Ecto neural progenitor cell (in vitro differentiated cells): ENCODE measurements around the gene MEA1.
"Not testable (repeated sequence)": the region's sequence is repeated elsewhere in the genome, so short reads cannot be mapped to it uniquely, and the experiment has no call there.

Source experiments
- DNase-seq: peaks from one replicate; pipeline ENCODE4 v3.0.0-alpha.2; 2018; ENCODE audit warnings: low spot score

Gene MEA1

DNA sequence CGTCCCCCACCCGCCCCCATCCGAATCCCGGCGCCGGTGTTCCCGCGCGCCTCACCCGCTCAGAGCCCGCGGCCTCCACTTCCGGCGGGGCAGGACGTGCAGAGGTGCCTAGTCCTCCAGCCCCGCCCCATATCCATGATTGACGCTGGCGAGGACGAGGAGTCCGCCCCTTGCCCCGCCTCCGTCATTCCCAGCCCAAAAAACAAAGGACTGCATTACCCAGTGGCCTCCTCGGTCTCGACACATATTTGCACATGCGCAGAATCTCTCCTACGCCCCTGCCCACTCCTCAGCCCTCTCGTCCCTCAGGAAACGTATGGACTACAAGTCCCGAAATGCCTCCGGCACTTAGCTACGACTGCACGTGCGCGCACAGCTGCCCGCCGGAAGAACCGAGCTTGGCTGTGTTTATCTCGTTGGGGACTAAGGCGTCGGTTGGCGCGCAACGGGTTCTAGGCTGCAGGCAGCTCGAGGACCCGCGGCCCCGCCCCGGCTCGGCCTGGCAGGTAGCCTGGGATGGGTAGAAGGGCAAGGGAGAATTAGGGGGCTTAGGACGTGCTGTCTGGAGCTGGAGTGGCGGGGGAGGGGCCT, at the start of gene MEA1, which contains the start of gene KLHDC3:
Gene MEA1, minus strand, starts transcription at position 104 of the 591 bp plus-strand sequence. CDS start 133 bp downstream, outside the sequence.
Gene KLHDC3, plus strand, starts transcription at position 407 of the 591 bp plus-strand sequence. CDS start 2,944 bp downstream, outside the sequence.
- DNase-seq = peak; percentile 99

DNA sequence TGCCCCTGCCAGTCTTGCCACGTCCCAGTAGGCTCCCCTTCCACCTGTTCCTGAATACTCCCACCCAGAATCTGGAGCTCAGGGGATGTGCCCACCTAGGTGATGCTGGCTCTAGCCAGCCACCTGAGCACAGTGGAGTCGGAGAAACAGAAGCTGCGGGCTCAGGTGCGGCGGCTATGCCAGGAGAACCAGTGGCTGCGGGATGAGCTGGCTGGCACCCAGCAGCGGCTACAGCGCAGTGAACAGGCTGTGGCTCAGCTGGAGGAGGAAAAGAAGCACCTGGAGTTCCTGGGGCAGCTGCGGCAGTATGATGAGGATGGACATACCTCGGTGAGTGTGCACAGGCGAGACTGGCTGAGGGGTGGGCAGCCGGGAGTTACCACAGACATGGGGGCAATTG, 49.1 kb upstream of the MEA1 start:
- DNase-seq = no peak

DNA sequence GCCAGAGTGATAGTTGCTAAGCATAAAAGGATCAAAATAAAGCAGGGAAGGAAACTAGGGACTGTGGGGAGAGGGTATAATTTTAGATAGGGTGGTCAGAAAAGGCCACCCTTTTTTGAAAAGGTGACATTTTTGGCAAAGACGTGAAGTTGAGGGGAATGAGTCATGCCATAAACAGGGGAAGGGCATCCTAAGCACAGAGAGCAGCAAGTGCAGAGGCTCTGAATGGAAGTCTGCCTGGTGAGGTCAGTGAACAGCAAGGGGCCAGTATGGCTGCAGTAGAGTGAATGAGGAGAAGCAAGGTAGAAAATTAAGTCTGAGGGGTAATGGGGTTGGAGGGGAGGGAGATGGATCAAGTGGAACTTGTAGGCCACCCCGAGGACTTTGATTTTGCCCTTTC, 48.1 kb upstream of the MEA1 start:
- DNase-seq = no peak

DNA sequence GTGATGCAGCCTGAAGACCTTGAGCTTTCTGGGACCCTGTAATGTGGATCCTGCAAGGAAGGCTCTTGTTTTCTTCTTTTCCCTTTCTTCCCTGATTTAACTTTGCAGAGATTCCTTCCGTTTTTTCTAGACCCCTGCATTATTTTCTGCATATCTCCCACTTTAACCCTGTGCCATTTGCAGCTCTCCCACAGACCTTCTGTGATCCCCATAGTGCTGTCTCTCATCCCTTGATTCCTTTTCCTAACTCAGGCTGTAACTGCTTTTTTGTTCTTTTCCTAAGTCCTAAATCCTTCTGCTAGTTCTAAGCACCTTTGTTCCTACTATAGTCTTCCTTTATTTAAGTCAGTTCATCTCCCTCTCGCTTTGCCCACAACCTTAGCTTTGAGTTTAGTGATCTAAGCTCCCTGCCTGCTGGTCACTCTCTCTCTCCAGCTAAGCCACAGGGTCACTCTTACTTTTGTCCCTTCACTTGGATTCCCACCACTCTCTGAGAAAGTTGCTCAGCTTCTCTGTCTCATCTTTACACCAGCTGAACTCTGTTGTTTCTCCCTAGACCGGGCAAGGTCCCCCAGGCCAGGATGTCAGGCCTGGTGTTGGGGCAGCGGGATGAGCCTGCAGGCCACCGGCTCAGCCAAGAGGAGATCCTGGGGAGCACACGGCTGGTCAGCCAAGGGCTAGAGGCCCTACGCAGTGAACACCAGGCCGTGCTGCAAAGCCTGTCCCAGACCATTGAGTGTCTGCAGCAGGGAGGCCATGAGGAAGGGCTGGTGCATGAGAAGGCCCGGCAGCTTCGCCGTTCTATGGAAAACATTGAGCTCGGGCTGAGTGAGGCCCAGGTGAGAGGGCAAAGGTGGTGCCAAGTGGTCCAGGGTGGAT, 47.2 kb upstream of the MEA1 start:
- no peak for DNase-seq

DNA sequence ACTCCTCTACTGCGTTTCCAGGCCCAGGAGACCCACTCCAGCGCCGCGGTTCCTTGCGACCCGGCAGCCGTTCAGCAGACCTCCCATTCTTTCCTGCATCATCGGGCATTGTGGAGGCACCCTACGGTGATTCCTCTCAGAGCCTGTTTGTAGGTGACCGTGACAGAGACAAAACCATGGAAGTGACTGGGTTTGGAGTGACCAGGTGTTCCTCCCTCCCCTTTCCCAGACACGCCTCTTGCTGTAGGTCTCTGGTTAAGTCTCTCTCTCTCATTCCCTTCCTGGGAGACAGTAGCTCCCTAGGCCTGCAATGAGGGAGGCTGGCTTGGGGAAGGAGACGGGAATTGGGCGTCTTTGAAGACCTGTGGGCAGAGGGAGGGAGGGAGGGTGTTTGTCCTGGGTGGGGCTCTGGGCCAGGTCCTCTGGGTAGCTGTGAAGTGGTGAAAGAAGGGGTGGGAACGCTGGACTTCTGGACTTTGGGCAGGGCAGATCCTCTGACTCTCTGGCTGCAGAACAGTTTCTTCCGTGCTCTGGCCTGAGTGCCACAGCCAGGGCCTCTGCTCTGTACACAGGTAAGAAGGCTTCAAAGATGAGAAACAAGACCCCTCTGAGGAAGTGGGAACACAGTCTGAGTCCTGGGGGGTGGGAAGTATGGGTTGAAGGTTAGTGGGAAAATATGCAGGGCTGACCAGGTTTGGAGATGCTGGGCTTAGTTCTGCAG, 46.4 kb upstream of the MEA1 start:
- DNase-seq = no peak

DNA sequence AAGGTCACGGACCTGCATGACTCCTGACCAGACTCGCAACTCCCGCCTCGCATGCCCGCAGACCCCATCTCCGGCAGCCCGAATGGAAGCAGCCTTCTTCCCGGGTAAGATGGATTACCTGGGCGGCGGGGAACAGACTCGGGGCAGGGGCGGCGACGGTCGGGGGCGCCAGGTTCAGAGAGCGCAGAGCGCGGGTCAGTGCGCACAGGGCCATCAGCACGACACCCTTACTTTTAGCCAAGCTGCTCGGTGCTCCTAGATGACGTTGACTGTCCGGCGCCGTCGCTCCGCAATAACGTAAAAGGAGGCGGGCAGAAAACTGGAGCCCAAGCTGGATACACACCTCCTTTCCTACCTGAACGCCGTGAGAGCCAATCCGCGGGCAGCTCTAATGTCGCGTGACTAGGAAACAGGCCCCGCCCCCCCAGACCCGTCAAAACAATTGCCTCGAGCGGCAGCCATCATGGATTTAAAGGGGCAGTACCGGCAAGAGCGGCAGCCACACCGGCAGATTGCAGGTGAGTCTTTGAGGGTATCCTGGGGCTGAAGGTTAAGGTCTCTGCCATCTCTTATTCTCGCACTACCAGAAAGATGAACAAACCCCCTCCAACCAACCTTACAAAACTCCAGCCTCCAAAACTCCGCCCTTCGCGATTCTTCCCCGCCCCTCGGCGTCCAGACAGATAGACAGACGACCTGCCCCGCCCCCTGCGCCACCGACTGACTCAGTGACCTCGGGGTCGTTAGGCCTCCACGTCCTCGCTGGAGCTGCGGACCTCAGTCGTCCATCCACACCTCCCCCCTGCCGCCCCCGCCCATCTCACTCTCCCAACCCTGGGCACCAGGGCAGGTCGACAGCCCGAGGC, 45.7 kb upstream of the MEA1 start, which contains the start of the genes KLC4 and MRPL2:
Gene KLC4, plus strand, starts transcription at position 464 of the 866 bp plus-strand sequence. CDS start 1,705 bp downstream, outside the sequence.
Gene MRPL2, minus strand, starts transcription at position 267 of the 866 bp plus-strand sequence. Its CDS starts 53 bp downstream, at position 214.
- DNase-seq = peak; percentile 99

DNA sequence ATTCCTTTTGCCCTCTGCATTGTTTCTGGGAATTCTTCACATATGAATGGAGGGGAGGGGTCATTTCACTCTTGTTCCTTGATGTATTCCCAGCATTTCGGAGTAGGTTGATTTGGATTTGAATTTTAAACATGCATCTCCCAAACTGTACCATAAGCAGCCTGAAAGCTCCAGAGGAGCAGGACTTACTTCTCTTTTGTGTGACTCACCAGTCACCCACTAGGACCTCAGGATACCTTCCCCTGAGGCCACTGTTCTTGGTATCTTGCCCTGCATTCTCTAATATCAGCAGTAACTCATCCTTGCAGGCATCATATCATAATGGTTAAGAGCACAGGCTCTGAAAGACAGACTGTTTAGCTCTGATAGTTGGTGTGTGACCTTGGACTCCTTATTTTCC, 44.8 kb upstream of the MEA1 start:
- DNase-seq = no peak

DNA sequence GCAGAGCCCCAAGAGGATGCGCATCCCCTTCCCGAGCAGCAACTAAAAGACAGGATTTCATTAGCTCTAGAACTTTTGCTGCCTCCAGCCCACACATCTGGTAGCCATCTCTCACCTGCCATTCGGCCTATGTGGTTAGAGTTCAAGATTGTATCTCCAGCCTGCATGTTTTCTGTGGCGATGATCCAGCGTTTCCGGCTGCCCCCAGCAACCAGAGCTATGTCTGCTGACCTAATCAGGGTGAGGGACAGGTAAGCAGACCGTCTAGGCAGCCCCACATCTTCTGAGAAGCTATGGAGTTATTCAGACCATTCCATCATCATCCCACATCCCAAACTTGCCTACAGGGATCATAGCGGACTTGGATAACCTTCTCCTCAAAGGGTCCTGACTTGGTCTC, 42.2 kb upstream of the MEA1 start:
- no peak for DNase-seq

DNA sequence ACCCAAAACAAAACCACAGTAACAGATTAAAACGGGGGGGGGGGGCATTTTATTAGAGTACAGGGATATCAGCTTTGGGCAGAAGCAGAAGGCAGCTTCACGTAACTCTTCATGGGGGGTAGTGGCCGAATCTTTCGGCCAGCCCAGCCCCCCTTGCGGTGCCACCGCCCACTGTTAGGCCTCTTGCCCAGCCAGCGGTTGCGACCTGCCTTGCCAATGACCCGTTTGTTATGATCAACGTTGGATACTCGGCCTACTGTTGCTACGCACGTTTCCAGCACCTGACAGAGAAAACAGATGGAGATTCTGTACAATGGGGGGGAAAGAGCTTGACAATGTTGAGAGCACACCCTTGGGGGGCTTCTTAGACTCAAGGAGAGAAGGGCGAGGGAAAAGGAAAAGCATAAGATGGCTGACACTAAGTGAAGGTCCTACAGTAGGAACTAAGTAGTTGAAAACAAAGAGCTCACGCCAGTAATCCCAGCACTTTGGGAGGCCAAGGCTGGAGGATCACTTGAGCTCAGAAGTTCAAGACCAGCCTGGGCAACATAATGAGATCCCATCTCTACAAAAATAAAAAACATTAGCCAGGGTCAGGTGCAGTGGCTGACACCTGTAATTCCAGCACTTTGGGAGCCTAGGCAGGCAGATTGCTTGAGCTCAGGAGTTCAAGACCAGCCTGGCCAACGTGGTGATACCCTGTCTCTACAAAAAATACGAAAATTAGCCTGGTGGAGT, 40.6 kb upstream of the MEA1 start:
- DNase-seq = no peak

DNA sequence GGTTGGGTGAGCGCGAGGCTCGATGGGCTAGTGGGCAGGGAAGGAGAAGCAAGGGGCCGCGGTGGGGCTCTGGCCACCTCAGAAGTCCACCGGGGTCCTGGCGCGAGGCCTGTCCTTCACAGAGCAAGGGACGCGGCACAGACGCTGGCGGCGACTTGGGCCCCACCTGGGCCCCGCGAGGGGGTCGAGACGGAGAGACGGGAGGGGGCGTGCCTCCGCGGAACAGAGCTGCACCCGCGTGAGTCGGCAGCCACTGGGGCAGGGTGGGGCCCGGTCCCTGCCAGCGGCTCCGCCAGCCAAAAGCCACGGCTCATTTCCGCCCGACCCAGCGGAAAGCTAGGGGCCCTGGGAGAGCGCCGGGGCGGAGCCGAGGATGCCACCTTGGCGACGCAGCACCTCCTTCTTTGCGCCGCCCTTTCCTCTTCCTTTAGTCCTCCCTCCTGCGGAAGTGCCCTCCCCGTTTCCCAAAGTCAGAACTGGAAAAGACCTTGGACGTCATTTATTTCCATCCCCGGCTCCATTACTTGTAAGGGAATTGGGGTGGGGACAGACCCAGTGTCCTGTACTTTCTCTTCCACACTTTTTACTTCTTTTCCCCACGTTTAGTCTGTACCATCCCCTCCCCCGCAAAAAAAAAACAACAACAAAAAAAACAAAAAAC, 39.9 kb upstream of the MEA1 start, which contains the start of gene CUL7:
Gene CUL7, minus strand, starts transcription at position 307 of the 661 bp plus-strand sequence. CDS start 1,063 bp downstream, outside the sequence.
- peak; percentile 88 for DNase-seq

DNA sequence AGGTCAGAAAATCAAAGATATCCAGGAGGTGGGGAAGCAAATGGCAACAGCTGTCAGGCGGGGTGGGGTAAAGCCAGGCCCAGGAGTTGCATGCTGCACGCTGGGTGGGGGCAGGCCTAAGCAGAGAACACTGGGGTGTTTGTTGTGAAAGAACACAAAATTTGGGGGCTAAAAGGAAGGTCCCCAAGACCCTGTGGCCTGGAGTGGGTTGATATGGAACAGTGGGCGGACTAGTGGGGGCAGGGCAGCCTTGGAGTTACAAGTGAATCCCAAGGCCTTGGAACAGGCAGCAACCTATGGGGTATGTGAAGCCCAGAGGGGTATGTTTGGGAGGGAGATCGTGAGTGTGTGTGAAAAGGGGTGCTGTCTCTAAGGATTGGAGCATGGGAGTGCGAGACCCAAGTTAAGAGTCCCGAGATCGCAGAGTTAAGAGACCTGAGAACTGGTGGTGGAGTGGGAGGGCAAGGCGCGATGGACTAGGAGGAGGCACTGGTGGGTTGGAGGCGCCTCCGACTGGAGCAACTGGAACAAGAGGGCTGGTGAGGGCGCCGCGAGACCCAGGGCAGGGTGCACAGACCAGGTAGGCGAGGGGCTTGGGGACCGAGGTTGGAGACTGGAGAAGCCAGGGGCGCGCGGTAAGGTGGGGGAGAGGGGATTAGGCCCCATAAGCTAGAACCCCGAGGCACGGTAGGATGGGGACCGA, 39.2 kb upstream of the MEA1 start:
- peak; percentile 64 for DNase-seq

DNA sequence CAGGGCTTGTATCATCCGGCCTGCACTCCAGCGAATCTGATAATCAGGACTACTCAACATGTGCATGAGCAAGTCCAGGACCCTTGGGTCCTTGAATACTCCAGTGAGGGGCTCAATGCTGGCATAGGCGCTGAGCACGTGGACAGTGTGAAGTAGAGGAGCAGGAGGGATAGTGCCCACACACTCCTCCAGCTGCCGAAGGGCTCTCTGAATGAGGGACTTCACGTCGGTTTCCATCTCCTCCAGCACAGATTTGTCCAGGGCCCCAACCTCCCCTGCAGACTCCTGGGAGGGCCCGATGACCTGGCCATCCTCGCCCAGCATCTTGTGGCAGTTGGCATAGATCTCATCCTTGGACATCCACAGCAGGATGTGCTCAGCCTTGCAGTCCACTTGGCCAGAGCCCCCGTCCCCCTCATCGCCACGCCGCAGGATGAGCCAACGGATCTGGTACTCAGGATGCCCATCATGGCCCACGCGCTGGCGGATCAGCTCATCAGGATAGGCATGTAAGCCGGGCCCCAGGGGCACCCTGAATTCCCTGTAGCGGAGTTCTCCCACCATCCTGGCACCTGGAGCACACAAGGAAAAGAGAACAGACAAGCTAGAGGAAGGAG, 38.6 kb upstream of the MEA1 start:
- DNase-seq = no peak

DNA sequence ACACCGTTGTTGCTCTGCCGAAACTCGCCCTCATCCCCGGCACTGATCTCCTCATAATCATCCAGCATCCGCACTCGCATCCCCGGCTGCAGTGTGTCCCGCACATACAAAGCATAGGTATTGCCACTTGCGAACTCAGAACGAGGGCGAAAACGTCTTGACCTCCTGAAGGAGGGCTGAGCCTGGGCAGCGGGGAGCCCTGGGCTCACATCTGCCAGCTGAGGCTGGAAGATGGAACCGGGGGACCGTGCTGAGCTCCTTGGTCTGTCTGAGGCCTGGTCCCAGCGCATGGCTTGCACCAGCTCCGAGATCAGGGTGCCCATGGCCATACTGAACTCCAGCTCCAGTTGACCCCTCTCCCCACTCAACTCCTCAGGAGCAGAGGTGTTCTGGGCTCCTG, 37.2 kb upstream of the MEA1 start:
- DNase-seq = no peak

DNA sequence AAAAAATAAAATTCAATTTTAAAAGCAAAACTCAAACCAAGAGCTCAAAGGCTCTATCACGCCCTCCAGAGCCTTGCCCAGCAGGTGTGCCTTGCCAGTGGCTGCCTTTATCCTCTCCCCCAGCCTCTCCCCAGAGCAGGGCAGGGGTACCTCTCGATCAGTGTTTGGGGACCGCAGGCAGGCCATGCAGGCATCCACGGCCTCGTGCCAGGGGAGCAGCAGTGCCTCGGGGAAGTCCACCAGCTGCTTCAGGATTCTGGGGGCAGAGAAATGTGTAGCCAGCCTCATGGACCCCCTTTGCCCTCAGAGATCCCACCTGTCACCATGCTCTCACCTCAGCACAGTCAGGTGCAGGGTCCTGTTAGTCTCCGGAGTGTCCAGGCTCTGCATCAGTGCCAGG, 34.3 kb upstream of the MEA1 start:
- DNase-seq = no peak

DNA sequence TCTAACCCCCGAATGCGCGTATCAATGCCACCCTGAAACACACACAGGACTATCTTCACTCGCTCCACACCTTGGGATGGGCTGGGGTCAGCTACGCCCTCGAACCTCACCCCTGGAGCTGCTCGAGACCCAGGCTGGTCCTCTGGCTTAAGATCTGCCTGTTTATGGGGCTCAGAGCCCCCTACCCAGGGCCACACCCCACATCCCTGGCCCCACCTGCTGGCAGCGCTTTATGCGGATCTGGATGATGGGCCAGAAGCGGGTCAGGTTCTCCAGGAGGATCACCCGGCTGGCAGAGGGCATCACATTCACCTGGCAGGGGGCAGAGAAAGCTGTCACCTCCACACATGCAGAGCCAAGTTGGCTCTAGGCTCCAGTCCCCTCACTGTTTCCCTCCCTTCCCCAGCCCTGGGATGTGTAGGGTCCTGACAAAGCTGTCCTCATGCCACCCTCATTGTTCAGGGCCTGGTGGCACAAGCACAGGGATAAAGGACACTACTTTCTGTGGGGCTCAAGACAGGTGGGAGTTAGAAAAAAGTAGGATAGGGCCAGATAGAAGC, 31.7 kb upstream of the MEA1 start:
- DNase-seq = no peak

DNA sequence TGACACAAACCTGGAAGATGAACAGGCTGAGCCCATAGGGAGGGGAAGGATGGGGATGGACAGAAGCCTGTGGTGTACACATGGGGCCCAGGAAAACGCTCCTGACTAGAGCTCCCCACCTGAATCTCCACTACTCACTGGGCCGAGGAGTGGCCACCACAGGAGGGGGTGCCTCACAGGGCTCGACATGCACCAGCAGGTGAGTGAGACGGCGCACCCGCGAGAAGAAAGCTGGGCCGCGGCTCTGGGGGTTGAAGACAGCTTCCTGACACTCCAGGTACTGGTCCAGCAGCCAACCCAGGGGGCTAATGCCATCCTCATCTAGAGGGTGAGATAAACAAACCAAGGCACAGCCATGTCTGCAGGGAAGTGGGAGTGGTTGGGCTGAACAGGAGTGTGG, 29.6 kb upstream of the MEA1 start:
- no peak for DNase-seq

DNA sequence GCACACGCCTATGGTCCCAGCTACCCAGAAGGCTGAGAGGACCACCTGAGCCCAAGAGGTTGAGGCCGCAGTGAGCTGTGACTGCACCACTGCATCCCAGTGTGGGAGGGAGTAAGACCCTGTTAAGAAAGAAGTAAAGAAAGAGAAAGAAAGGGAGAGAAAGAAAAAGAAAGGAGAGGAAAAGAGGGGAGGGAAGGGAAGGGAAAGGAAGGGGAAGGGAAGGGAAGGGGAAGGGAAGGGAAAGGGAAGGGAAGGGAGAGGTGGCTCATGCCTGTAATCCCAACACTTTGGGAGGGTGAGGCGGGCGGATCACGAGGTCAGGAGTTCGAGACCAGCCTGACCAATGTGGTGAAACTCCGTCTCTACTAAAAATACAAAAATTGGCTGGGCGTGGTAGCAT, 27.7 kb upstream of the MEA1 start:
- not testable (repeated sequence) for DNase-seq

DNA sequence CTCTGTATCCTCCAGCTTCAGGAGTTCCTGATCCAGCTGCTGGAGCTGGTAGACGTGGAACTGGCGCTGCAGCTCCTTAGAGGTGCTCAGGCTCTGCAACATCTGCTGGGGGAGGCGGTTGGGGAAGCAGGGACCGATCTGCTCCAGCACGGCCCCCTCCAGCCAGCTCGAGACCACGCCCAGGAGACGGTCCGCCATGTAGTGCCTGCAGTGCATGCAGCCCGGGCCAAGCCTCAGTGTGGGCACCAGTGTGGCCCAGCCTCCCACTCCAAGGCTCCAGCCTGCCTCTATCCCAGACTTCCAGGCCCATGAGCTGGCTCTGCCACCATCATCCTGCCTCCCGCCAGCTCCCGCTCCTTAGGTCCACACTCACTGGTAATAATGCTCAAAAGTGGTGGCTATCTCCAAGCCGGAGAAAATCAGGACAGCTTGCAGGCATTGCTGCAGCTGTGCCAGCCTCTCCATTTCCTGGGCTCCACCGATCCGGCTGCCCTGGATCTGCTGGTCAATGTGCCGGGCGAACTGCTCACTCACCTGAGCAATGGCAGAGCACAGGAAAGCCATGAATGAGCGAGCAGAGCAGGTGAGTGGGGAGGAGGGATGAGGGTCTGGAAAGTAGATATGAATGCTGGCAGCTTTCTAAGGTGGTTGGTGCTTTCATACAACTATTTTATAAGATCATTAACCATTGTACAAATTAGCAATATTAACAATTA, 27.0 kb upstream of the MEA1 start:
- DNase-seq = no peak
